NCI-H526 treated with DMSO at 0.1 percent for 48 hours (cell line): ENCODE results near the gene SLC4A8.
"Not testable (repeated sequence)": the region's sequence is repeated elsewhere in the genome, so short reads cannot be mapped to it uniquely, and the experiment has no call there.

ENCODE experiments used
- DNase-seq: peaks from one replicate; lab custom pipeline; 2025; lab: John Stamatoyannopoulos, UW

SLC4A8 gene

GRCh38 chr12:51429700-51430099, 5.1 kb downstream of the SLC4A8 start:
- DNase-seq: no peak

- DNase-seq: peak; percentile 33
Measured at GRCh38 chr12:51430196-51430895, 5.7 kb downstream of the SLC4A8 start.

- no peak for DNase-seq
Measured at GRCh38 chr12:51432921-51433320, 8.3 kb downstream of the SLC4A8 start.

- DNase-seq: no peak
Measured at GRCh38 chr12:51434305-51434704, 9.7 kb downstream of the SLC4A8 start.

GRCh38 chr12:51437431-51437830, 12.8 kb downstream of the SLC4A8 start:
- DNase-seq: no peak

GRCh38 chr12:51439330-51439729, 14.7 kb downstream of the SLC4A8 start:
- no peak for DNase-seq

- DNase-seq: no peak
Measured at GRCh38 chr12:51441583-51441982, 17.0 kb downstream of the SLC4A8 start.

- DNase-seq: no peak
Measured at GRCh38 chr12:51442324-51442723, 17.7 kb downstream of the SLC4A8 start.

- no peak for DNase-seq
Measured at GRCh38 chr12:51443573-51443972, 18.9 kb downstream of the SLC4A8 start.

GRCh38 chr12:51448618-51449256, 24.1 kb downstream of the SLC4A8 start:
- no peak for DNase-seq

- no peak for DNase-seq
Measured at GRCh38 chr12:51449580-51450246, 25.1 kb downstream of the SLC4A8 start.

GRCh38 chr12:51450333-51450732, 25.7 kb downstream of the SLC4A8 start:
- DNase-seq: no peak

GRCh38 chr12:51450806-51451205, 26.2 kb downstream of the SLC4A8 start:
- no peak for DNase-seq

GRCh38 chr12:51454016-51454415, 29.4 kb downstream of the SLC4A8 start:
- DNase-seq: not testable (repeated sequence)

- not testable (repeated sequence) for DNase-seq
Measured at GRCh38 chr12:51455050-51455449, 30.4 kb downstream of the SLC4A8 start.

- DNase-seq: no peak
Measured at GRCh38 chr12:51458635-51459034, 34.0 kb downstream of the SLC4A8 start.

GRCh38 chr12:51460519-51460918, 35.9 kb downstream of the SLC4A8 start:
- DNase-seq: no peak

GRCh38 chr12:51465491-51465890, 40.9 kb downstream of the SLC4A8 start:
- DNase-seq: no peak

GRCh38 chr12:51470116-51470515, 45.5 kb downstream of the SLC4A8 start:
- DNase-seq: no peak

- DNase-seq: peak; percentile 51
Measured at GRCh38 chr12:51471111-51471864, 46.7 kb downstream of the SLC4A8 start.

GRCh38 chr12:51472984-51473383, 48.4 kb downstream of the SLC4A8 start:
- no peak for DNase-seq

- no peak for DNase-seq
Measured at GRCh38 chr12:51473947-51474346, 49.3 kb downstream of the SLC4A8 start.
